HG03095 (cell line): ENCODE results near the gene SMYD3.
A peak's percentile ranks its signal among the peaks of the same experiment; 100 is the strongest.

Source experiments
- ATAC-seq: cut with Tn5 transposase; IDR thresholded peaks from one replicate; pipeline ENCODE4 v1.9.1; 2021; ENCODE audit warnings: moderate library complexity; ENCODE audit not compliant: unreplicated experiment

The SMYD3 gene

DNA sequence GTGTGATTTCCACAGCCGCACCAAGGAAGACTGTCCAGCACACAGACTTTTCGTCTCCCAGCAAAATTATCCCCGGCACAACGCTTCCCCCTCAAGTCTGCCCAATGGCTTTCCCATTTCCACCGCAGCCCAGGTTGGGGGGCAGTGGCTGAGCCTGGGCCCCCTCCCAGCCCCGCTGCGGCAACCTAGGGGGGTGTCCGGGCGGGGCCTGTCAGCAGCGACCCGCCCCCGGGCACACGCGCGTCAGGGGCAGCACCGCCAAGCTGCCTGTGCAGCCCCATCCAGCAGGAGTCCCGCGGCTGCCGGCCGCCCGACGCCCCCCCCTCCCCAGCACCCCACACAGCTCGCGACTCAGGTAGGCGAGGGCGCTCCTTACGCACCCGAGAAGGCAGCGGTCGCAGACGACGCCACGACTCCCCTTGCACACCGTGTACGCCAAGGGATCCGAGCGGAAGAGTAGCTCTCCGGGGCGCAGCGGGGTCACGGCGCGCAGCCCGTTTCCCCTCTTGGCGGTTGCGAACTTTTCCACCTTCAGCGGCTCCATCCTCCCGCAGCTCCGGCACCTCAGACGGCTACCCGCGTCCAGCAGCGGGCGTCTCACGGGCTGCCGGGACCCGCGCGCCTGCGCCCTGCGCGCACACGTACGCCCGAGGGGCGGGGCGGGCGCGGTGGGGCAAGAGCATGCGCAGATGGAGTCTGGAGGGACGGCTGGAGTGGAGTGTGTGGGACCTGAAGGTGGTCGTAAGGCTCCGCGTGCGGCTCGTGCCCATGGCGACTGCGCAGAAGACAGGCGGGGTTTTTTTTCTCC lies at the start of gene SMYD3:
Gene SMYD3 (minus strand): TSS at position 606 of the 808 bp plus-strand sequence.
- peak; percentile 92 for ATAC-seq

DNA sequence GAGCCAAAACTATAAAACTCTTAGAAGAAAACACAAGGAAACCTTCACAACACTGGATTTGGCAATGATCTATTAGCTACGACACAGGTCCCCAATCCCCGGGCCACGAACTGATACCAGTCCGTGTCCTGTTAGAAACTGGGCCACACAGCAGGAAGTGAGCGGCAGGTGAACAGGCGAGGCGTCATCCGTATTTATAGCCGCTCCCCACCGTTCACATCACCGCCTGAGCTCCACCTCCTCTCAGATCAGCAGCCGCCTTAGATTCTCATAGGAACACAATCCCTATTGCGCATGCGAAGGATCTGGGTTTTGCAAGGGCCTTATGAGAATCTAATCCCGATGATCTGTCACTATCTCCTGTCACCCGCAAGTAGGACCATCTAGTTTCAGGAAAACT lies 47.1 kb upstream of the SMYD3 start:
- no peak for ATAC-seq

DNA sequence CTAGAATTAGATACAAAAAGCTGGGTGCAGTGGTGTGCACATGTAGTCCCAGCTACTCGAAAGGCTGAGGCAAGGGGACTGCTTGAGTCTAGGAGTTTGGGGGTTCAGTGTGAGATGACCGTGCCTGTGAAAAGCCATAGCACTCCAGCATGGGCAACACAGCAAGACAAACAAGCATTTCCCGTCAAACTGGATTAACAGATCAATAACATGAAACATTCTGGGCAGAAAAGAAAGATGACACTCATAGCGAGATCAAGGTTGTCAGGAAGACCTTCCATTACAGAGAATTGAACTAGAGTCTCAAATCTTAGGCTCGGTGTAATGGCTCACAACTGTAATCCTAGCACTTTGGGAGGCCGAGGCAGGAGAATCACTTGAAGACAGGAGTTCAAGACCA lies 45.0 kb upstream of the SMYD3 start:
- no peak for ATAC-seq

- ATAC-seq, result no peak
Measured at GRCh38 chr1:246550402-246550801, 43.3 kb upstream of the SMYD3 start.

GRCh38 chr1:246549665-246550064 lies 42.6 kb upstream of the SMYD3 start:
- ATAC-seq, result no peak

DNA sequence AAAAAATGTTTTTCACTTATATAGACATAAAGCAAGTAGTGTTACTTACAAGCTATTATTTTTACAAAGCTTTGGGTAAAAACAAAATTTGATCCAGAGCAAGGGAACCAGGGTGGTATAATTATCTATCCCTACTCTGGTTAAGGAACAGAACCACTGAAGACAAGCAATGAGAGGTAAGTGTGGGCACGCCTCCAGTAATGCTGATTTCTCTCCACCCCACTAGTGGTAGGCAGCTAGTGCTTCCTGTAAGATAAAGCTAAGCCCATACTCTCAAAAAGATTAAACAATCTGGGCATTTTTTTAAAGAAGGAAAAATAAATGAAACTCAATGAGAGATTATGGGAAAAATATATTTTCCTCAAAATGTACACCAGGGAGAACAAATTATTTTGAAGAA lies 36.9 kb upstream of the SMYD3 start:
- ATAC-seq, result no peak

- ATAC-seq, result no peak
Measured at GRCh38 chr1:246540738-246541491, 33.8 kb upstream of the SMYD3 start.

GRCh38 chr1:246537887-246538286 lies 30.8 kb upstream of the SMYD3 start:
- ATAC-seq, result no peak

DNA sequence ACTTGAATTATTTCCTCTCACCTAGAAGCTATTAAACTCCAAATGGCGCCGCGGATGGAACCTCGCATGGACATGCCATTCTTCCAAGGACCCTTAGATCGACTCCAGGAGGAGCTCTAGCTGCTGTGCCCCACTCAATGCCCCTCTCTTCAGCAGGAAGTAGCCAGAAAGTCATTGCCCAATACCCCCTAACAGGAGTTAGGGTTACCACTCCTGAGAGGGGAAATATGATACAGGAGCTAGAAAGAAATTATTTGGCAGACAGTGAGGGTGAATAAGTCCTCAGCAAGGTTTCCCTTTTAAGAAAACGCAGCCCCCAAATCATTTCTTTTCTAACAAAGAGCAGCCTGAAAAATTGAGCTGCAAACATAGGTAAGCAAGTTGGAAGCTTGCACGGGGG lies 30.4 kb upstream of the SMYD3 start:
- ATAC-seq, result no peak

- ATAC-seq, result no peak
Measured at GRCh38 chr1:246534114-246534513, 27.0 kb upstream of the SMYD3 start.

GRCh38 chr1:246533371-246533905 lies 26.4 kb upstream of the SMYD3 start:
- ATAC-seq, result no peak

- no peak for ATAC-seq
Measured at GRCh38 chr1:246532519-246532918, 25.4 kb upstream of the SMYD3 start.

- ATAC-seq, result no peak
Measured at GRCh38 chr1:246530482-246530881, 23.4 kb upstream of the SMYD3 start.

- no peak for ATAC-seq
Measured at GRCh38 chr1:246528933-246529731, 22.1 kb upstream of the SMYD3 start.

- ATAC-seq, result no peak
Measured at GRCh38 chr1:246527402-246528088, 20.5 kb upstream of the SMYD3 start.

DNA sequence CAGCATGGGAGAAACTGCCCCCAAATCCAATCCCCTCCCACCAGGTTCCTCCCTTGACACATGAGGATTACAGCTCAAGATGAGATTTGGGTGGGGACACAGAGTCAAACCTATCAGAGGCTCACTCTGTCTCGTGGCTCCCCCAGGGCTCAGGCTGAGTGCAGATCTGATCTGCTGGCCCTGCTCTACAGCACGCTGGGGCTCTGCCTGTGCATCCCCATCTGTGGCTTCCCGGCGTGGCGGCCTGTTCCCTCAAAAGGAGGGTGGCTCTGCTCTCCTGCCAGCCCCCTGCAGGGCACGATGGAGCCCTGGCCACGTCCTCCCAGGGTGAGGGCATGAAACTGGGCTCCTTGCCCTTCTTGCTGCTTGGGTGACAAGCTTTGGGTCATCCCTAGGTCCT lies 19.8 kb upstream of the SMYD3 start:
- no peak for ATAC-seq

DNA sequence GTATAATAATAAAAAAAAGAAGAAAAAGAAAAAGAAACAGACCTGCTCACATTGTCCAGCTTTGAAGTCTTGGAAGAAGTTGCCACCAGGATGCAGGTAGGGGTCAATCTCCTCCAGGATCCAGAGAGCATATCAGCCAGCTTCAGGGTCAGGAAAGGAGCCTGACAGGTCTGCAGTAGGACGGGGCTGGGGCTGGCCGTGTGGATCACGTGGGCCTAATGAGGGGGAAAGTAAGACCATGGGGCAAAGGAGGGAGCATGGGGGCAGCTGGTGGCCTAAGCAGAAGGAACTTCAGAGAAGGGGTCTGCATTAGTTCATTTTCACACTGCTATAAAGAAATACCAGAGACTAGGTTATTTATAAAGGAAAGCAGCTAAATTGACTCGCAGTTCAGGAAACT lies 19.3 kb upstream of the SMYD3 start:
- no peak for ATAC-seq

DNA sequence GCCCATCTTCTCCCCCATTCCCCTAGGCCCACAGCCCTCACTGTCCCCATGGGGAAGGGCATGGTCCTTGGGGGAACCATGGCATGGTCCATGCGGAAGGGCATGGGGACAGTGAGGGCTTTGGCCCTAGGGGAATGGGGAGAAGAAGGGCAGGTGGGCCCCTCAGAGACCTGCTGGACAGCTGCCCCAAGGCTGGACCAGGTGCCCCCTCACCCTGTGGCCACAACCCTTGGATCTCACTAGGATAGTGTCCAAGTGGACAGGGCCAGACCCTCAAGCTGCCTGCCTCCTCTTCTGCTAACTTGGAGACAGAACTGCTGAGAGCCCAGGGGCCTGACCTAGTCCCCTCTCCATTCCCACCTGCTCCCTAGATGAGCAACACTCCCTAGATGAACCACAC lies 12.4 kb upstream of the SMYD3 start:
- no peak for ATAC-seq

DNA sequence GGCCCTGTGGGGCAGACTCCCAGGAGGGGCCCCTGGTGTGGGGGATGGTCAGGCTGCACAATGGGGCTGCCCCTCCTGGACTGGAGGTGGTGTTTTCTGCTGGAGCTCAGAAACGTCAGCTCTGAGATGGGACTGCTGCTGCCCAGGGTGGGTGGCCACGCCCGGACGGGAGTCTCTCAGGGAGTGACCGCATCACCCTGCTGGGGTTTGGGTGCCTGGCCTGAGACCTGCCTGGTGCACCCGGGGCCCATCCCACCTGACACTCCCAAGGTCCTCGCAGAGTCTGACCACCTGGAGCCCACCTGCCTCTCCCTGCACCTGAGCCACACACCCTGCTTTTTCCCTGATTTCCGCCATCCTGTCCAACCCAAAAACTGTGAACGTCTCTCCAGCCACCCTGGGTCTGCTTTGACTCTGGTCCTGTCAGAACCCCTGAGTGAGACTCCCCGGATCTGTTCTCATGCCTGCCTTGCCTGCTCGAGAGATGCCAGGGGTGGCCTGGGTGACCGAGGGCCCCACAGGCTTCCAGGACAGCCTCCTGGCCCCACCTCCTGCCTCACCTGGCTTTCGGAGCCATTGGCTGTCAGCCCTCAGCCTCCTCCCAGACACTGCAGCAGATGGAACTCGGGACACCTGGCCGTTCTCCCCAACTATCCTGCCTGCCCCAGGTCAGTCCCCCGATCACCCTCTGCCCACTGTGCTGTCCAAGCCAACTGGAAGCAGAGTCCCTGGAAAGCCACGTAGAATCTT lies 11.6 kb upstream of the SMYD3 start:
- no peak for ATAC-seq

DNA sequence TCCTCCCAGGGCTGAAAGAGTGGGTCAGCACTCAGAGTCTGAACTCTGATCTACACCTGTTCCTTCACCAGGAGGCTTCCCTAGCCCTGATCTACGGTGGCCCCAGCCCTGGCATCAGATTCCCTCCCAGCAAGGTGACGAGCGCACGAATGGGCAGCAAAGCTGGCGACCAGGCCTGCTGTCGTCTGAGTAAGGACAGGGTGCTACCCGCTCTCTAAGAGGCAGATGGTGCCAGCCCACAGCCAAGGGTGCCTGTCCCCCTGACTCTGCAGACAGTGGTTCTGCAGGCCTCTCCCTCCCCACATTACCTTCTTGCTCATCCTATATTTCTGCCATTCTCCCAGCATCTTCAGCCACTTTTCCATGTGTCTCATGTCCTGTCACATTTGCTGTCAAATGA lies 10.3 kb upstream of the SMYD3 start:
- no peak for ATAC-seq
